H1 (cell line): ENCODE data around the gene PTTG1IP2. TPM values are rescaled to one million over a fixed set of nuclear protein-coding genes. Genes with fewer than 3 reads are reported as not detected.

Source experiments
- CTCF ChIA-PET: fragments of 300-600 bp; sonication (Branson Sonifier 250); formaldehyde crosslinking; loops from one replicate; lab custom pipeline; 2021; ENCODE audit not compliant: partially characterized antibody; lab: Charles Lee
- POLR2A ChIA-PET: fragments of 300-600 bp; sonication (Branson Sonifier 250); formaldehyde crosslinking; loops from one replicate; lab custom pipeline; 2021; ENCODE audit warnings: inconsistent platforms; ENCODE audit not compliant: partially characterized antibody; lab: Charles Lee
- DNase-seq, 2 experiments: peaks; one replicate each; pipeline versions ENCODE4 v3.0.0 to v3.0.0-alpha.2; 2010 to 2022; ENCODE audit warnings: low spot score in 2 of 2, low read depth in 1 of 2, mixed read lengths in 1 of 2
- FAIRE-seq: peaks from 2 replicates; lab custom pipeline; 2011; peaks lifted over from hg19 to GRCh38; lab: Jason Lieb, UNC
- H2AFZ ChIP-seq: 2 replicates; pipeline ENCODE4 v1.8.1; 2012; ENCODE audit warnings: low read length, inconsistent platforms
- H2AK5ac ChIP-seq: 2 replicates; pipeline ENCODE4 v1.6.1; 2013; ENCODE audit warnings: low read depth, low read length
- H2BK120ac ChIP-seq: replicated peaks from 2 replicates; pipeline ENCODE3; 2013; ENCODE audit warnings: low read depth, low read length, inconsistent platforms
- H2BK12ac ChIP-seq: 2 replicates; pipeline ENCODE4 v1.6.1; 2013; ENCODE audit warnings: low read depth, low read length
- H2BK15ac ChIP-seq: 2 replicates; pipeline ENCODE4 v1.6.1; 2013; ENCODE audit warnings: low read length
- H2BK20ac ChIP-seq: 2 replicates; pipeline ENCODE4 v1.6.1; 2013; ENCODE audit warnings: low read length
- H2BK5ac ChIP-seq: 2 replicates; pipeline ENCODE4 v1.6.1; 2013; ENCODE audit warnings: low read depth, low read length
- H3K14ac ChIP-seq: 2 replicates; pipeline ENCODE4 v1.6.1; 2013; ENCODE audit warnings: inconsistent platforms; ENCODE audit not compliant: insufficient read length
- H3K18ac ChIP-seq: 2 replicates; pipeline ENCODE4 v1.6.1; 2013; ENCODE audit warnings: low read length; ENCODE audit errors: extremely low read depth
- H3K23ac ChIP-seq: 2 replicates; pipeline ENCODE4 v1.6.1; 2013; ENCODE audit warnings: inconsistent platforms; ENCODE audit not compliant: insufficient read length
- H3K23me2 ChIP-seq: 2 replicates; pipeline ENCODE4 v1.6.1; 2013; ENCODE audit warnings: low read depth, low read length
- H3K27ac ChIP-seq: 2 replicates; pipeline ENCODE4 v1.6.1; 2011; ENCODE audit warnings: low read depth, low read length, inconsistent platforms
- H3K27me3 ChIP-seq, 4 experiments: replicated peaks in 1 of 4; 1 replicate in 1 of 4; 2 replicates in 3 of 4; pipeline versions ENCODE4 v1.6.1 to v1.8.1; 2011 to 2013; ENCODE audit warnings: low read length in 3 of 4, mild to moderate bottlenecking in 3 of 4, inconsistent platforms in 2 of 4, mixed read lengths in 2 of 4, moderate library complexity in 1 of 4; ENCODE audit not compliant: control insufficient read depth in 3 of 4, insufficient read depth in 3 of 4; ENCODE audit errors: extremely low read depth in 1 of 4
- H3K36me3 ChIP-seq, 4 experiments: 2 replicates each; pipeline versions ENCODE4 v1.6.1 to v1.8.1; 2011 to 2013; ENCODE audit warnings: mild to moderate bottlenecking in 4 of 4, low read length in 3 of 4, moderate library complexity in 2 of 4, control low read depth in 1 of 4, inconsistent platforms in 1 of 4; ENCODE audit not compliant: insufficient read depth in 4 of 4, control insufficient read depth in 2 of 4
- H3K4ac ChIP-seq: replicated peaks from 2 replicates; pipeline ENCODE3; 2013; ENCODE audit warnings: low read length, low read depth, mixed read lengths, inconsistent platforms; ENCODE audit not compliant: insufficient read length
- H3K4me1 ChIP-seq, 4 experiments: replicated peaks in 1 of 4; 1 replicate in 1 of 4; 2 replicates in 3 of 4; pipeline versions ENCODE4 v1.6.1 to v1.8.1; 2011 to 2013; ENCODE audit warnings: low read length in 3 of 4, inconsistent platforms in 2 of 4, mixed read lengths in 1 of 4; ENCODE audit not compliant: insufficient read depth in 4 of 4, control insufficient read depth in 3 of 4
- H3K4me2 ChIP-seq, 2 experiments: 2 replicates each; pipeline versions ENCODE4 v1.6.1 to v1.8.1; 2011 to 2013; ENCODE audit warnings: low read depth in 2 of 2, low read length in 2 of 2, control low read depth in 1 of 2, inconsistent platforms in 1 of 2, mild to moderate bottlenecking in 1 of 2; ENCODE audit not compliant: insufficient read depth in 1 of 2
- H3K4me3 ChIP-seq, 4 experiments: fragments of 200-600, 300-600 bp in 1 of 4; sonication (generic), shearing (Covaris generic), sonication (Bioruptor Twin) in 1 of 4; 2 replicates each; pipeline versions ENCODE4 v1.5.1 to v1.8.1; 2011 to 2016; ENCODE audit warnings: low read length in 4 of 4, low read depth in 3 of 4, control low read depth in 2 of 4, inconsistent platforms in 2 of 4, mild to moderate bottlenecking in 2 of 4, mixed read lengths in 1 of 4, moderate library complexity in 1 of 4; ENCODE audit not compliant: insufficient read depth in 2 of 4; ENCODE audit errors: extremely low read depth in 1 of 4
- H3K56ac ChIP-seq: replicated peaks from 2 replicates; pipeline ENCODE3; 2013; ENCODE audit warnings: low read depth, mild to moderate bottlenecking, mixed read lengths, low read length, inconsistent platforms; ENCODE audit not compliant: insufficient read length
- H3K79me1 ChIP-seq: 2 replicates; pipeline ENCODE4 v1.6.1; 2013; ENCODE audit warnings: low read depth, low read length, control low read depth
- H3K79me2 ChIP-seq, 2 experiments: 2 replicates each; pipeline versions ENCODE4 v1.6.1 to v1.8.1; 2012 to 2013; ENCODE audit warnings: low read length in 2 of 2, mild to moderate bottlenecking in 2 of 2, inconsistent platforms in 1 of 2; ENCODE audit not compliant: insufficient read depth in 2 of 2, control insufficient read depth in 1 of 2
- H3K9ac ChIP-seq, 4 experiments: replicated peaks in 1 of 4; 1 replicate in 1 of 4; 2 replicates in 3 of 4; pipeline versions ENCODE4 v1.6.1 to v1.8.1; 2011 to 2013; ENCODE audit warnings: low read depth in 3 of 4, low read length in 3 of 4, control low read depth in 2 of 4, mild to moderate bottlenecking in 2 of 4, moderate library complexity in 2 of 4, inconsistent platforms in 1 of 4; ENCODE audit errors: extremely low read depth in 1 of 4
- H3K9me3 ChIP-seq, 2 experiments: 2 replicates each; pipeline versions ENCODE4 v1.6.1 to v1.8.1; 2012 to 2013; ENCODE audit warnings: mild to moderate bottlenecking in 2 of 2, moderate library complexity in 2 of 2, control low read depth in 1 of 2, inconsistent platforms in 1 of 2, low read depth in 1 of 2, low read length in 1 of 2, mixed read lengths in 1 of 2; ENCODE audit not compliant: insufficient read depth in 2 of 2
- H4K20me1 ChIP-seq, 2 experiments: replicated peaks in 1 of 2; 2 replicates each; pipeline versions ENCODE3 to v1.8.1; 2011 to 2013; ENCODE audit warnings: inconsistent platforms in 2 of 2, low read length in 2 of 2, mild to moderate bottlenecking in 1 of 2; ENCODE audit not compliant: insufficient read depth in 2 of 2, control insufficient read depth in 1 of 2
- H4K5ac ChIP-seq: 2 replicates; pipeline ENCODE4 v1.6.1; 2013; ENCODE audit warnings: low read length, low read depth, mixed read lengths, inconsistent platforms; ENCODE audit not compliant: insufficient read length
- H4K8ac ChIP-seq: 2 replicates; pipeline ENCODE4 v1.8.0; 2013; ENCODE audit warnings: mild to moderate bottlenecking, moderate library complexity, low read length, inconsistent platforms; ENCODE audit not compliant: insufficient read depth; ENCODE audit errors: extremely low read depth
- H4K91ac ChIP-seq: replicated peaks from 2 replicates; pipeline ENCODE3; 2013; ENCODE audit warnings: low read length, mixed read lengths, inconsistent platforms; ENCODE audit not compliant: insufficient read length
- ATF2 ChIP-seq: IDR thresholded peaks from 2 replicates; pipeline ENCODE4 v1.6.1; 2012; ENCODE audit warnings: low read length, inconsistent platforms
- CBX5 ChIP-seq: fragments of 300-800, 300-1000 bp; sonication (generic); IDR thresholded peaks from 2 replicates; pipeline ENCODE4 v1.7.1; 2016; ENCODE audit warnings: antibody characterized with exemption, low read length, low read depth
- CBX8 ChIP-seq: fragments of 300-800, 300-1000 bp; sonication (generic); IDR thresholded peaks from 2 replicates; pipeline ENCODE4 v1.7.1; 2016; ENCODE audit warnings: low read depth, low read length, borderline replicate concordance
- EP300 ChIP-seq, 2 experiments: IDR thresholded peaks; 1 replicate in 1 of 2; 2 replicates in 1 of 2; pipeline ENCODE4 v1.6.1; 2011 to 2012; ENCODE audit warnings: low read depth in 2 of 2, low read length in 2 of 2, mild to moderate bottlenecking in 2 of 2, borderline replicate concordance in 1 of 2, inconsistent platforms in 1 of 2, moderate library complexity in 1 of 2
- FOSL1 ChIP-seq: IDR thresholded peaks from 2 replicates; pipeline ENCODE4 v1.6.1; 2011; ENCODE audit warnings: mild to moderate bottlenecking, low read depth, low read length, moderate library complexity; ENCODE audit not compliant: insufficient read depth
- GTF2F1 ChIP-seq: IDR thresholded peaks from 2 replicates; pipeline ENCODE4 v1.6.1; 2012; ENCODE audit warnings: low read depth, low read length, improper control_type of control experiment, borderline replicate concordance
- JUND ChIP-seq: IDR thresholded peaks from 2 replicates; pipeline ENCODE4 v1.6.1; 2011; ENCODE audit warnings: mild to moderate bottlenecking, improper control_type of control experiment, low read length
- KDM4A ChIP-seq: IDR thresholded peaks from one replicate; pipeline ENCODE4 v1.7.1; 2012; ENCODE audit warnings: low read depth, mild to moderate bottlenecking, moderate library complexity, low read length, inconsistent platforms; ENCODE audit not compliant: severe bottlenecking
- NRF1 ChIP-seq: IDR thresholded peaks from 2 replicates; pipeline ENCODE4 v1.6.1; 2011; ENCODE audit warnings: mild to moderate bottlenecking, low read depth, low read length, improper control_type of control experiment
- RFX5 ChIP-seq: IDR thresholded peaks from 2 replicates; pipeline ENCODE4 v1.6.1; 2011; ENCODE audit warnings: low read depth, low read length, improper control_type of control experiment, borderline replicate concordance
- polyA plus RNA-seq, 7 experiments: library from polyadenylated mRNA; depleted of rRNA in 3 of 7; stranded (reverse) in 5 of 7; unstranded in 2 of 7; fragments of >200 nt in 5 of 7; fragments of 200-250 nt in 2 of 7; gene quantifications; 1 replicate in 5 of 7; 2 replicates in 1 of 7; 4 replicates in 1 of 7; pipeline versions ENCODE4 v1.2.1 to v1.2.3, GENCODE V29; 2011 to 2013; ENCODE audit warnings: missing spikeins in 2 of 7, mixed read lengths in 2 of 7
- total RNA-seq: library from RNA; stranded (reverse); fragmentation: NEBNext Ultra II Directional; extraction: Animal tissue kit (Norgen Biotek cat#: 25700); gene quantifications from 2 replicates; pipeline ENCODE4 v1.2.1, GENCODE V29; 2021

The PTTG1IP2 gene
- total and polyA plus RNA-seq, 2 of the 8 experiments (the other 6 are each of a cell fraction or from before 2014, with no cell fraction given), result not detected

- no peak overlapping the region for H4K5ac ChIP-seq
- H3K79me1 ChIP-seq, result no peaks in the 10 kb centered on the region
- H2BK15ac ChIP-seq, result no peak overlapping the region
- CTCF ChIA-PET, result interaction anchor here (0.9 to 2.5 kb wide), 2 partner anchors 10 to 163 kb away, joined by 3 to 11 read pairs; no protein-coding TSS in a partner anchor
- no peaks in the 10 kb centered on the region for H3K36me3 ChIP-seq
- no peak for FAIRE-seq
- H3K27ac ChIP-seq, result no peak overlapping the region
- no peak overlapping the region for H2BK120ac ChIP-seq
- TF ChIP-seq CBX5 (no peak), EP300 (IDR thresholded peaks at IDR 0.05; ENCODE audit: borderline replicate concordance in 1 of 2, low read depth in 2 of 2, low read length in 2 of 2) (no peak), FOSL1 (no peak), GTF2F1 (no peak), CBX8 (no peak), RFX5 (no peak), KDM4A (no peak), ATF2 (no peak), JUND (no peak), NRF1 (no peak)
- H3K4me1 ChIP-seq, result no peaks in the 10 kb centered on the region
- H3K4ac ChIP-seq, result no peak overlapping the region
- H2BK12ac ChIP-seq, result no peak overlapping the region
- H2BK5ac ChIP-seq, result no peak overlapping the region
- no peak overlapping the region for H3K56ac ChIP-seq
- no peak overlapping the region for H4K8ac ChIP-seq
- no peaks in the 10 kb centered on the region for H3K23me2 ChIP-seq
- no peaks in the 10 kb centered on the region for H3K27me3 ChIP-seq
- DNase-seq, result no peak
- H3K18ac ChIP-seq, result no peak overlapping the region
- H2AFZ ChIP-seq, result no peak overlapping the region
- H3K9me3 ChIP-seq, result peaks cover 8 to 9% of the 10 kb centered on the region in 2 experiments
- POLR2A ChIA-PET, result no interaction called here
- H3K4me3 ChIP-seq, result no peak overlapping the region
- H2BK20ac ChIP-seq, result no peak overlapping the region
- H3K14ac ChIP-seq, result no peak overlapping the region
- H4K20me1 ChIP-seq, result no peaks in the 10 kb centered on the region
- H3K9ac ChIP-seq, result no peak overlapping the region
- no peaks in the 10 kb centered on the region for H3K79me2 ChIP-seq
- H4K91ac ChIP-seq, result no peak overlapping the region
- H3K23ac ChIP-seq, result no peak overlapping the region
- no peak overlapping the region for H2AK5ac ChIP-seq
- no peak overlapping the region for H3K4me2 ChIP-seq
These were observed 3.6 kb upstream of the PTTG1IP2 start for GRCh38 chr7:90465816-90466215.
